Heart right ventricle (tissue), 16 donors: ENCODE data around the gene ERCC8. TPM values are rescaled to one million over a fixed set of nuclear protein-coding genes. Genes with fewer than 3 reads are reported as not detected.

Source experiments
- ATAC-seq, 8 donors: fragments of 200-7000 bp; cut with Tn5 transposase; one replicate each; pipeline ENCODE4 v1.9.1; 2020; ENCODE audit warnings: mild to moderate bottlenecking in 8 of 8, moderate library complexity in 8 of 8, moderate number of reproducible peaks in 1 of 8
- DNase-seq, 2 donors: peaks; one replicate each; pipeline ENCODE4 v3.0.0-alpha.2; 2020
- H3K27ac ChIP-seq, 10 donors: fragments of 200-600 bp; sonication (generic) in 2 of 10; one replicate each; pipeline versions ENCODE4 v1.5.0 to v1.8.0; 2020 to 2022; ENCODE audit warnings: mild to moderate bottlenecking in 3 of 10
- H3K27me3 ChIP-seq, 7 donors: fragments of 200-600 bp; one replicate each; pipeline ENCODE4 v1.8.0; 2021 to 2022; ENCODE audit warnings: mild to moderate bottlenecking in 2 of 7
- H3K36me3 ChIP-seq, 9 donors: fragments of 200-600 bp; sonication (generic) in 1 of 9; one replicate each; pipeline versions ENCODE4 v1.5.0 to v1.8.0; 2020 to 2022; ENCODE audit warnings: mild to moderate bottlenecking in 2 of 9
- H3K4me1 ChIP-seq, 9 donors: fragments of 200-600 bp; sonication (generic) in 1 of 9; one replicate each; pipeline versions ENCODE4 v1.5.0 to v1.8.0; 2020 to 2022; ENCODE audit warnings: mild to moderate bottlenecking in 4 of 9
- H3K4me3 ChIP-seq, 10 donors: fragments of 200-600 bp; sonication (generic) in 2 of 10; one replicate each; pipeline versions ENCODE4 v1.5.0 to v1.8.0; 2020 to 2022; ENCODE audit warnings: mild to moderate bottlenecking in 7 of 10, moderate library complexity in 2 of 10
- H3K9me3 ChIP-seq, 11 donors: fragments of 200-600 bp in 10 of 11; sonication (generic) in 2 of 11; one replicate each; pipeline versions ENCODE4 v1.5.0 to v1.8.0; 2013 to 2022; ENCODE audit warnings: mild to moderate bottlenecking in 2 of 11, control low read depth in 1 of 11, moderate library complexity in 1 of 11
- CTCF ChIP-seq, 9 donors: fragments of 200-600 bp; sonication (generic) in 2 of 9; IDR thresholded peaks; one replicate each; pipeline versions ENCODE4 v1.5.0 to v1.8.0; 2021 to 2022; ENCODE audit warnings: antibody characterized with exemption in 9 of 9, mild to moderate bottlenecking in 5 of 9, moderate library complexity in 1 of 9
- WGBS, 2 donors: extraction: QIAGEN DNeasy Blood & Tissue Kit; methylation state at CpG; one replicate each; pipeline ENCODE4 v1.1.7; 2013; ENCODE audit warnings: inconsistent platforms in 1 of 2; 5-methylcytosine and 5-hydroxymethylcytosine counted together
- intact Hi-C, 10 donors: fragments of 100-400 bp; cut with DNase I; formaldehyde crosslinking; loops; one replicate each; pipeline versions ENCODE4 v1.11.1 to v1.14.2; 2022
- polyA plus RNA-seq, 2 donors: library from polyadenylated mRNA; stranded (reverse); fragments of 200-250 nt; gene quantifications; one replicate each; pipeline ENCODE4 v1.2.3, GENCODE V29; 2013
- total RNA-seq, 10 donors: library from RNA; stranded (reverse); fragmentation: NEBNext Ultra II Directional in 3 of 10; extraction: Animal tissue kit (Norgen Biotek cat#: 25700) in 3 of 10; gene quantifications; one replicate each; pipeline versions ENCODE4 v1.2.1 to v1.2.4, GENCODE V29; 2021 to 2023
- donor health status: Arrhythmogenic right ventricular cardiomyopathy.
- donor health status: ischemic (EF 13 %, LVEDD 7.1; RV severe dilation, severe dysfunction).
- donor health status: healthy with polysubstance abuse.
- donor health status: DM: no; HTN: yes; CAD: no.
- donor health status: DM: no; HTN: no; CAD: no.
- donor health status: ischemic (EF 25% LVEDD 6.9; RV normal size, moderate dysfunction).
- donor health status: ischemic (EF 25% LVEDD 5.7; RV mildly dilated, moderate dysfunction).
- donor health status: healthy.
- donor health status: DM: yes; HTN: yes; CAD: no.
- donor health status: Ischemic cardiomyopathy.
- donor health status: ischemic (EF 35%, LVEDD 5.7; RV mildly dilated, moderate dysfunction).
- donor health status: nonischemic (EF 11% LVEDD 7.7; RV severe dilation, severe dysfunction).
- donor health status: DM: yes; HTN: yes; CAD: no.
- donor health status: PGD.
- donor health status: ischemic (EF 29% LVEDD 5.4; RV normal size, mild dysfunction).
- donor health status: nonischemic (EF 23%, LVEDD 6.1; RV moderate dilation, normal function).

ERCC8 gene
- total and polyA plus RNA-seq, 12 donors: 4.1 to 8.3 (median 6.0) TPM

- H3K4me3 ChIP-seq: no peak overlapping the region
- no peaks in the 10 kb centered on the region for H3K36me3 ChIP-seq
- no peak for DNase-seq
- no peak for TF ChIP-seq CTCF (IDR thresholded peaks at IDR 0.05)
- no peaks in the 10 kb centered on the region for H3K9me3 ChIP-seq
- no peaks in the 10 kb centered on the region for H3K4me1 ChIP-seq
- H3K27ac ChIP-seq: no peak overlapping the region
- 91 to 92% methylated on average over 1 of the region's 1 CpG for WGBS, 2 donors
- intact Hi-C loops: no loop called here
- H3K27me3 ChIP-seq: no peaks in the 10 kb centered on the region
- no peak for ATAC-seq
Measured at GRCh38 chr5:60827201-60827600, 117.7 kb downstream of the ERCC8 start.

- H3K27ac ChIP-seq: no peak overlapping the region
- no peak for ATAC-seq
- H3K27me3 ChIP-seq: no peaks in the 10 kb centered on the region
- H3K4me1 ChIP-seq: no peaks in the 10 kb centered on the region
- H3K9me3 ChIP-seq: no peaks in the 10 kb centered on the region
- H3K4me3 ChIP-seq: no peak overlapping the region
- no peaks in the 10 kb centered on the region for H3K36me3 ChIP-seq
- TF ChIP-seq CTCF (IDR thresholded peaks at IDR 0.05): no peak
- no peak for DNase-seq
- intact Hi-C loops: no loop called here
Measured at GRCh38 chr5:60826653-60827052, 118.2 kb downstream of the ERCC8 start.

Other genes starting within 250 kb of the ERCC8 start
- 1 to 10 TPM in 1 of 10 donors, under 1 TPM in 2, not detected in 7; 0.46 to 1.1 (median 0.59) TPM for gene DEPDC1B, start 244.9 kb downstream of the ERCC8 start, total RNA-seq
- under 1 TPM; 0.04 to 0.15 TPM for gene DEPDC1B, start 244.9 kb downstream of the ERCC8 start, polyA plus RNA-seq
- gene ELOVL7, start 100.8 kb downstream of the ERCC8 start, total RNA-seq: 1 to 10 TPM in 2 of 10 donors, under 1 TPM in 8; 0.23 to 2.0 (median 0.59) TPM
- 1 to 10 TPM in 1 of 2 donors, under 1 TPM in 1; 0.16 to 1.3 TPM for gene ELOVL7, start 100.8 kb downstream of the ERCC8 start, polyA plus RNA-seq
- 10 to 100 TPM; 23.0 to 49.2 (median 29.9) TPM for gene NDUFAF2, start 135 bp upstream of the ERCC8 start, total RNA-seq
- 10 to 100 TPM; 60.3 to 96.5 TPM for gene NDUFAF2, start 135 bp upstream of the ERCC8 start, polyA plus RNA-seq
- gene SMIM15, start 217.4 kb upstream of the ERCC8 start, total RNA-seq: 10 to 100 TPM; 18.8 to 26.1 (median 22.6) TPM
- 10 to 100 TPM; 16.5 to 16.9 TPM for gene SMIM15, start 217.4 kb upstream of the ERCC8 start, polyA plus RNA-seq